ENCODE results near the gene TMEM170A. TPM values are rescaled to one million over a fixed set of nuclear protein-coding genes. Genes with fewer than 3 reads are reported as not detected.
A peak's percentile ranks its signal among the peaks of the same experiment; 100 is the strongest.

Gene TMEM170A
- total and polyA plus RNA-seq, 2 of the 13 experiments (the other 11 are each of a cell fraction or from before 2014, with no cell fraction given): 35.7 to 39.7 TPM

- TF ChIP-seq, protein P1, sequence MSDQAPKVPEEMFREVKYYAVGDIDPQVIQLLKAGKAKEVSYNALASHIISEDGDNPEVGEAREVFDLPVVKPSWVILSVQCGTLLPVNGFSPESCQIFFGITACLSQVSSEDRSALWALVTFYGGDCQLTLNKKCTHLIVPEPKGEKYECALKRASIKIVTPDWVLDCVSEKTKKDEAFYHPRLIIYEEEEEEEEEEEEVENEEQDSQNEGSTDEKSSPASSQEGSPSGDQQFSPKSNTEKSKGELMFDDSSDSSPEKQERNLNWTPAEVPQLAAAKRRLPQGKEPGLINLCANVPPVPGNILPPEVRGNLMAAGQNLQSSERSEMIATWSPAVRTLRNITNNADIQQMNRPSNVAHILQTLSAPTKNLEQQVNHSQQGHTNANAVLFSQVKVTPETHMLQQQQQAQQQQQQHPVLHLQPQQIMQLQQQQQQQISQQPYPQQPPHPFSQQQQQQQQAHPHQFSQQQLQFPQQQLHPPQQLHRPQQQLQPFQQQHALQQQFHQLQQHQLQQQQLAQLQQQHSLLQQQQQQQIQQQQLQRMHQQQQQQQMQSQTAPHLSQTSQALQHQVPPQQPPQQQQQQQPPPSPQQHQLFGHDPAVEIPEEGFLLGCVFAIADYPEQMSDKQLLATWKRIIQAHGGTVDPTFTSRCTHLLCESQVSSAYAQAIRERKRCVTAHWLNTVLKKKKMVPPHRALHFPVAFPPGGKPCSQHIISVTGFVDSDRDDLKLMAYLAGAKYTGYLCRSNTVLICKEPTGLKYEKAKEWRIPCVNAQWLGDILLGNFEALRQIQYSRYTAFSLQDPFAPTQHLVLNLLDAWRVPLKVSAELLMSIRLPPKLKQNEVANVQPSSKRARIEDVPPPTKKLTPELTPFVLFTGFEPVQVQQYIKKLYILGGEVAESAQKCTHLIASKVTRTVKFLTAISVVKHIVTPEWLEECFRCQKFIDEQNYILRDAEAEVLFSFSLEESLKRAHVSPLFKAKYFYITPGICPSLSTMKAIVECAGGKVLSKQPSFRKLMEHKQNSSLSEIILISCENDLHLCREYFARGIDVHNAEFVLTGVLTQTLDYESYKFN (CRISPR knock-in tag; conservative IDR thresholded peaks at IDR 0.05): peak; percentile 69
- TF ChIP-seq ZNF75D (CRISPR knock-in tag; IDR thresholded peaks at IDR 0.05; ENCODE audit: borderline replicate concordance) (no peak), BCL6 (CRISPR knock-in tag; IDR thresholded peaks at IDR 0.05) (peak; percentile 90), ZNF691 (CRISPR knock-in tag; IDR thresholded peaks at IDR 0.05; ENCODE audit: borderline replicate concordance, low read depth) (peak; percentile 42; the same call in 1 of the 2 replicates), THRA (CRISPR knock-in tag; IDR thresholded peaks at IDR 0.05; ENCODE audit: borderline replicate concordance) (peak; percentile 43; the same call in 1 of the 2 replicates), ZNF737 (CRISPR knock-in tag; IDR thresholded peaks at IDR 0.05; ENCODE audit: borderline replicate concordance) (0 out of 2 replicates have a peak, but pooled peaks have one; percentile 40), FOXK1 (CRISPR knock-in tag; IDR thresholded peaks at IDR 0.05; ENCODE audit: borderline replicate concordance, low read depth) (peak; percentile 90; the same call in 1 of the 2 replicates)
- TF ChIP-seq, protein P2, sequence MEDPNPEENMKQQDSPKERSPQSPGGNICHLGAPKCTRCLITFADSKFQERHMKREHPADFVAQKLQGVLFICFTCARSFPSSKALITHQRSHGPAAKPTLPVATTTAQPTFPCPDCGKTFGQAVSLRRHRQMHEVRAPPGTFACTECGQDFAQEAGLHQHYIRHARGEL (CRISPR knock-in tag; IDR thresholded peaks at IDR 0.05): no peak
- TF ChIP-seq, protein P3, sequence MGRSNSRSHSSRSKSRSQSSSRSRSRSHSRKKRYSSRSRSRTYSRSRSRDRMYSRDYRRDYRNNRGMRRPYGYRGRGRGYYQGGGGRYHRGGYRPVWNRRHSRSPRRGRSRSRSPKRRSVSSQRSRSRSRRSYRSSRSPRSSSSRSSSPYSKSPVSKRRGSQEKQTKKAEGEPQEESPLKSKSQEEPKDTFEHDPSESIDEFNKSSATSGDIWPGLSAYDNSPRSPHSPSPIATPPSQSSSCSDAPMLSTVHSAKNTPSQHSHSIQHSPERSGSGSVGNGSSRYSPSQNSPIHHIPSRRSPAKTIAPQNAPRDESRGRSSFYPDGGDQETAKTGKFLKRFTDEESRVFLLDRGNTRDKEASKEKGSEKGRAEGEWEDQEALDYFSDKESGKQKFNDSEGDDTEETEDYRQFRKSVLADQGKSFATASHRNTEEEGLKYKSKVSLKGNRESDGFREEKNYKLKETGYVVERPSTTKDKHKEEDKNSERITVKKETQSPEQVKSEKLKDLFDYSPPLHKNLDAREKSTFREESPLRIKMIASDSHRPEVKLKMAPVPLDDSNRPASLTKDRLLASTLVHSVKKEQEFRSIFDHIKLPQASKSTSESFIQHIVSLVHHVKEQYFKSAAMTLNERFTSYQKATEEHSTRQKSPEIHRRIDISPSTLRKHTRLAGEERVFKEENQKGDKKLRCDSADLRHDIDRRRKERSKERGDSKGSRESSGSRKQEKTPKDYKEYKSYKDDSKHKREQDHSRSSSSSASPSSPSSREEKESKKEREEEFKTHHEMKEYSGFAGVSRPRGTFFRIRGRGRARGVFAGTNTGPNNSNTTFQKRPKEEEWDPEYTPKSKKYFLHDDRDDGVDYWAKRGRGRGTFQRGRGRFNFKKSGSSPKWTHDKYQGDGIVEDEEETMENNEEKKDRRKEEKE (IDR thresholded peaks at IDR 0.05): no peak
- TF ChIP-seq, protein P4, sequence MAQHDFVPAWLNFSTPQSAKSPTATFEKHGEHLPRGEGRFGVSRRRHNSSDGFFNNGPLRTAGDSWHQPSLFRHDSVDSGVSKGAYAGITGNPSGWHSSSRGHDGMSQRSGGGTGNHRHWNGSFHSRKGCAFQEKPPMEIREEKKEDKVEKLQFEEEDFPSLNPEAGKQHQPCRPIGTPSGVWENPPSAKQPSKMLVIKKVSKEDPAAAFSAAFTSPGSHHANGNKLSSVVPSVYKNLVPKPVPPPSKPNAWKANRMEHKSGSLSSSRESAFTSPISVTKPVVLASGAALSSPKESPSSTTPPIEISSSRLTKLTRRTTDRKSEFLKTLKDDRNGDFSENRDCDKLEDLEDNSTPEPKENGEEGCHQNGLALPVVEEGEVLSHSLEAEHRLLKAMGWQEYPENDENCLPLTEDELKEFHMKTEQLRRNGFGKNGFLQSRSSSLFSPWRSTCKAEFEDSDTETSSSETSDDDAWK (CRISPR knock-in tag; IDR thresholded peaks at IDR 0.05): no peak
Observed at GRCh38 chr16:75464122-75464918, at the start of gene TMEM170A (continued).
